Amygdala (tissue), 56 donors: Measurements from ENCODE around the gene ZNF609.
A peak's percentile ranks its signal among the peaks of the same experiment; 100 is the strongest.

Experiments
- DNase-seq, 56 donors: peaks; one replicate each; lab custom pipeline; 2025; lab: John Stamatoyannopoulos, UW

The ZNF609 gene

GRCh38 chr15:64687172-64687571 lies 226.8 kb downstream of the ZNF609 start:
- DNase-seq = no peak

DNA sequence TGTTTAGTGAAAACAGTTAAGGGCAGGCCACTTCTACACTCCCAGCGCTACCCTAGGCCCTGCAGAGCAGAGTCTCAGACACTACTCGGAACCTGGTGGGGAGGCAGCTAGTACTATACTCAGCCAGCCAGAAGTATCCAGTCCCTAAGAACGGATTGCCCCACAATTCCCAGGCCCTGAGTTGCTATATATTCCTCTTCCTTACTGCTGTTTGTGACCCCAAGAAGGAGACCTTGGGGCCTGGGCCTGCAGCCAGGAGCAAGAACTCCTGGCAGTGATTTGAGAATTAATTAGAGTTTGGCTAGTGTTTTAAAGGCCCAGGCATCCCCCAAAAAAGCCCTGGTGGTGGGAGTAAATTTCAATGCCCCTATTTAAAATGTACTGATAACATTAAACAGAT lies 227.3 kb downstream of the ZNF609 start:
- peak in 4 of 56 donors; percentile 21 to 31 (median 26) for DNase-seq

DNA sequence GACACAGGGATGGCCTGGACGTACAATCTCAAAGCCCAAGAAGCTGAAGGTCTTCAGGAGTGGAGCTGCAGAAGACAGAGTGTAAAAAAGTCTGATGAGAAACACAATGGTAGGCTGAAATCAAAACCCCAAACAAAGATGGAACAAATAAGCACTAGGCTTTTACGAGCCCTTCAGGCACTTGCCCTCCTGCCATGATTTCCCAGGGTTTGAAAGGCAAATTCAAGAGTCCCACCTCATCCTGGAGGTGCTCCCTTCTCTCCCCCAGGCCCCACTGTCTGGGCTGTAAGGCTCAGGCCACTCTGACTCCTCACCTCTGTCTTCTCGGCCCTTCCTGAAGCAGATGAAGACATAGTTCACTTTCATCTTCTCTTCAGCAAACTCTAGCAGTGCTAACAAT lies 228.4 kb downstream of the ZNF609 start:
- no peak for DNase-seq

- no peak for DNase-seq
These were observed 229.6 kb downstream of the ZNF609 start for GRCh38 chr15:64690008-64690407.

DNA sequence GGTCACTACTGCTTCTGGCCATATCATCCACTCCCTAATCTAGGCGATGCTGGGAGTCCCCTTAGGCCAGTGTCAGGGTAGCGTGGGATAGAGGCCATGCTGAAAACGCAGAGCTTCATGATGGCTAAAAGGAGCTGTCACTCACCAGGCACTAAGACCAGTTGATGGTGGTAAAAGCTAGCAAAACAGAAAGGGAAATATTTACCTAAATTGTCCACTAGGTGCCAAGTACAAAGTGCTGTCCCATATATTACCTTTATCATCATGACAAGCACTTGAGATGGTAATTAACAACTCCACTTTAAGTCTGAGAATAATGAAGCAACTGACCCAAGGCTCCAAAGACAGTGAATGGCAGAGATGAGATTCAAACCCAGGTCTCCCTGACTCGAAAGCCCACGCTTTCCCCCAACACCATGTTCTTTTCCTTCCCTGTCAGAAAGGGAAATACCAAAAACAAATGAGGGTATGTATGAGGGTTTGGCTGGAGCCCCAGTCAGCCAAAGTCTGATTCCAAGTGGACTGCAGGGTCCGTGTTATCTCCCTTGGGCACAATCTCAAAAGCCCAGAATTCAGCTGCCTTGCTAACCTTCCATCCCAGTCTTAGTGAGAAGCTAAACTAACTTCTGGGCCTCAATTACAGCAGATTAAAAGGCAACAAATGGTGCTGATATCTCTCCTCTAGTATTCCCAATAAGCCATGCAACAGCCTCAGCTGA lies 230.4 kb downstream of the ZNF609 start:
- no peak for DNase-seq

GRCh38 chr15:64691896-64692565 lies 231.7 kb downstream of the ZNF609 start:
- DNase-seq = peak in 5 of 56 donors; percentile 12 to 32 (median 24)

- DNase-seq = peak in 10 of 56 donors; percentile 10 to 52 (median 24)
These were observed 232.8 kb downstream of the ZNF609 start for GRCh38 chr15:64693134-64693533.

GRCh38 chr15:64694816-64695215 lies 234.4 kb downstream of the ZNF609 start:
- DNase-seq = peak in 5 of 56 donors; percentile 12 to 42 (median 23)

DNA sequence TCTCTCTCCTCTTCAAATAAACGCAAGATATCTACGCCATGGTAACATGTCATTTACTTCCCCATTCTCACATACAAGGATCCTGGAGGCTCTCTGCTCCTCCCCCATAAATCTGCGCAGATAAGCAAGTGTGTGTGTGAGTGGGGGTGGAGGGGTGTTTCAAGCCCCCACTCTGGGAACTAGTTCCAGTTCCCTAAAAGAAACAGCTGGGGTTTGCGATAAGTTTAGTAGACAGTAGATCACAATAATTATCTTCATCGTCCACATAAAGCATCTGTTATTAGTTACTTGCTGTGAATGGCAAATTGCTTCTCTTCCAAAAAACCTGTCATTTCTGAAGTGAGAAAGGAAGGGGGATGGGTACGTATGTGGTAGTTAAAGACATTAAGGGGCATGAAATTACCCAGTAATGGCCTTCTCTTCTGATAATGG lies 235.2 kb downstream of the ZNF609 start:
- DNase-seq = peak in 11 of 56 donors; percentile 15 to 58 (median 26)

- no peak for DNase-seq
These were observed 236.1 kb downstream of the ZNF609 start for GRCh38 chr15:64696481-64696880.

GRCh38 chr15:64697911-64698369 lies 237.6 kb downstream of the ZNF609 start:
- DNase-seq = peak in 1 of 56 donors; percentile 42

DNA sequence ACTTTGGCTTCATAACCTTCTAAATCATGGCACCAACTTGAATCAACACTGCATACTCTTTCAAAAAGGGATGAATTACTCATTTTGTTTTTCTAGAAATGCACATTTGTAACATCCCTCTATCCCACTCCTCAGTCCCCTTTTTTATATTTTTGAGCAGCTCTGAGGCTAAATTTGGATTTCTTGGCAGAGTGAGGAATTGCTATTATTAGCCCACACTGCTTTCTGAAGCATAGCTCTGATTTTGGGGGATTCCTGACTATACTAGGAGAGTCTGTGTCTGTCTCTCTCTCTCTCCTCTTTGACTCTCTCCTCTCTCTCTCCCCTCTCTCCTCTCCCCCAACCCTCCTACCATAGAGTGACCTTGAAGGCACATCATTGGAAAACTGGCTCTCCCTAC lies 238.4 kb downstream of the ZNF609 start:
- DNase-seq = no peak

GRCh38 chr15:64699751-64700388 lies 239.5 kb downstream of the ZNF609 start:
- peak in 20 of 56 donors; percentile 10 to 70 (median 38) for DNase-seq

GRCh38 chr15:64701051-64701450 lies 240.7 kb downstream of the ZNF609 start:
- DNase-seq = no peak

GRCh38 chr15:64701482-64702184 lies 241.3 kb downstream of the ZNF609 start:
- DNase-seq = no peak

GRCh38 chr15:64702816-64703631 lies 242.6 kb downstream of the ZNF609 start:
- peak; percentile 79 to 99 (median 96) for DNase-seq

DNA sequence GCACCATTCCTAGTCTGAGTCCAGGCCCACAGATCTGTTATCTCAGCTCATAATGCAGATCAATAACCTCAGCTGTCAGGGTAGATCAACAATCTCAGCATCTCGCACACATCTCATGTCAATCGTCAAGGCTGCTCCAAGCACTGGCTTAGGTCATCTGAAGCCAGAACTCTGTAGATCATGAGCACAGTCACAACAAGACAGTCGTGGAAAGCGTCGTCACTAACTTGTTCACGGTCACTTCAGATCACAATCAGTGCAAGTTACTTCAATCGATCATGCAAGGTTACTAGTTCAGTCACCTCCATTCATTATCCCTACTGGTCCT lies 243.2 kb downstream of the ZNF609 start:
- DNase-seq = no peak

DNA sequence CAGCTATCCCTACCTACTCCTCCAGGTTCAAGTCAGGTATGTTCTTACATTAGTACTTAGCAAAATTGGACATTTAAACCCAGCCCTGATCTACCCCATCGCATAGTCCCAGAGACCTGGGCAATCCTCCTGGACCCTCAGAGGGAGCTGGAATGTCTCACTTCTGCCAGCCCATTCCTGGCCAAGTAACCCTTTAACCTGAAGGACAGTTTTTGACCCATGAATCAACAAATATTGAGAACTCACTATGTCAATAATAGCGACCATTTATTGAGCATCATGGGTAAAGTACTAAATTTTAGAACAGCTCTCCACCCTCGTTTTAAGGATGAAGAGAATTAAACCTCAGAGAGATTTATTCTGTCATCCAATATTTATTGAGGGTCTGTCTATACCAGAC lies 244.6 kb downstream of the ZNF609 start:
- DNase-seq = no peak

- DNase-seq = no peak
These were observed 245.9 kb downstream of the ZNF609 start for GRCh38 chr15:64706011-64706911.
